Activated CD8-positive, alpha-beta memory T cell treated with anti-CD3 and anti-CD28 coated beads, Interleukin-2, amount 50 U/mL, for 24 hours (primary cell): ENCODE measurements around the gene SV2C.

ENCODE experiments used
- DNase-seq: peaks from one replicate; pipeline ENCODE4 v3.0.0-alpha.2; 2020; ENCODE audit errors: extremely low read depth

The SV2C gene

GRCh38 chr5:76250463-76250862 is 167.3 kb downstream of the SV2C start:
- no peak for DNase-seq

GRCh38 chr5:76251656-76252055 is 168.5 kb downstream of the SV2C start:
- no peak for DNase-seq

GRCh38 chr5:76252437-76252836 is 169.3 kb downstream of the SV2C start:
- no peak for DNase-seq

GRCh38 chr5:76256116-76256889 is 173.1 kb downstream of the SV2C start:
- no peak for DNase-seq

- no peak for DNase-seq
These were observed 174.1 kb downstream of the SV2C start for GRCh38 chr5:76257225-76257833.

GRCh38 chr5:76257897-76258296 is 174.7 kb downstream of the SV2C start:
- no peak for DNase-seq

GRCh38 chr5:76264681-76265080 is 181.5 kb downstream of the SV2C start:
- no peak for DNase-seq

GRCh38 chr5:76269259-76269931 is 186.2 kb downstream of the SV2C start:
- peak; percentile 23 for DNase-seq

GRCh38 chr5:76269932-76270610 is 186.9 kb downstream of the SV2C start:
- DNase-seq: no peak

GRCh38 chr5:76271836-76272235 is 188.7 kb downstream of the SV2C start:
- no peak for DNase-seq

- DNase-seq: no peak
These were observed 190.2 kb downstream of the SV2C start for GRCh38 chr5:76273206-76273885.

- no peak for DNase-seq
These were observed 191.4 kb downstream of the SV2C start for GRCh38 chr5:76274571-76274970.

GRCh38 chr5:76277736-76278135 is 194.6 kb downstream of the SV2C start:
- DNase-seq: no peak

GRCh38 chr5:76278261-76278789 is 195.1 kb downstream of the SV2C start:
- DNase-seq: no peak

GRCh38 chr5:76280494-76280893 is 197.3 kb downstream of the SV2C start:
- no peak for DNase-seq

- no peak for DNase-seq
These were observed 200.5 kb downstream of the SV2C start for GRCh38 chr5:76283670-76284069.

- DNase-seq: no peak
These were observed 206.5 kb downstream of the SV2C start for GRCh38 chr5:76289692-76290091.

- no peak for DNase-seq
These were observed 207.2 kb downstream of the SV2C start for GRCh38 chr5:76290321-76290757.

GRCh38 chr5:76291305-76292077 is 208.3 kb downstream of the SV2C start:
- no peak for DNase-seq

GRCh38 chr5:76292620-76293322 is 209.6 kb downstream of the SV2C start:
- DNase-seq: no peak
